Tibial nerve (tissue), 4 donors: ENCODE results near the gene TAAR5. TPM values are rescaled to one million over a fixed set of nuclear protein-coding genes. Genes with fewer than 3 reads are reported as not detected.

ENCODE experiments used
- DNase-seq, 2 donors: peaks; one replicate each; pipeline ENCODE4 v3.0.0-alpha.2; 2019; ENCODE audit warnings: low spot score in 2 of 2
- H3K27ac ChIP-seq, 4 donors: fragments of 200-600 bp; sonication (generic) in 3 of 4; one replicate each; pipeline ENCODE4 v1.5.1; 2017 to 2019; ENCODE audit warnings: mild to moderate bottlenecking in 1 of 4
- H3K27me3 ChIP-seq, 2 donors: fragments of 200-600 bp; sonication (generic) in 1 of 2; one replicate each; pipeline versions ENCODE4 v1.5.1 to v1.6.0; 2017 to 2019
- H3K36me3 ChIP-seq, 3 donors: fragments of 200-600 bp; sonication (generic); one replicate each; pipeline ENCODE4 v1.5.1; 2018 to 2019
- H3K4me1 ChIP-seq, 4 donors: fragments of 200-600 bp; sonication (generic) in 3 of 4; one replicate each; pipeline ENCODE4 v1.5.1; 2017 to 2019
- H3K4me3 ChIP-seq, 4 donors: fragments of 200-600 bp; sonication (generic) in 3 of 4; one replicate each; pipeline ENCODE4 v1.5.1; 2017 to 2019; ENCODE audit warnings: mild to moderate bottlenecking in 1 of 4, moderate library complexity in 1 of 4
- H3K9me3 ChIP-seq, 4 donors: fragments of 200-600 bp; sonication (generic) in 3 of 4; one replicate each; pipeline ENCODE4 v1.5.1; 2017 to 2019
- EP300 ChIP-seq, 2 donors: sonication (generic); formaldehyde crosslinking; IDR thresholded peaks; one replicate each; pipeline ENCODE4 v1.6.1; 2017; ENCODE audit warnings: antibody characterized with exemption in 2 of 2, mild to moderate bottlenecking in 1 of 2
- POLR2A ChIP-seq, 2 donors: fragments of 450-650 bp; IDR thresholded peaks; one replicate each; pipeline ENCODE4 v1.6.1; 2017; ENCODE audit warnings: antibody characterized with exemption in 2 of 2, mild to moderate bottlenecking in 2 of 2, moderate library complexity in 2 of 2
- WGBS, 2 donors: methylation state at CpG; one replicate each; pipeline ENCODE4 v1.1.5; 2018; 5-methylcytosine and 5-hydroxymethylcytosine counted together
- total RNA-seq, 4 donors: library from RNA; depleted of rRNA; stranded (reverse); fragments of >200 nt; gene quantifications; one replicate each; pipeline ENCODE4 v1.1.0, GENCODE V29; 2016
- TF ChIP-seq, protein P1 (sequence below), 5 experiments: fragments of 200-600 bp in 3 of 5; fragments of 450-650 bp in 2 of 5; sonication (generic) in 3 of 5; IDR thresholded peaks; one replicate each; pipeline ENCODE4 v1.5.1; 2016 to 2019; ENCODE audit warnings: antibody characterized with exemption in 5 of 5, mild to moderate bottlenecking in 3 of 5, moderate library complexity in 2 of 5

TAAR5 gene
- total RNA-seq, 4 donors from 2014 or later = not detected

DNA sequence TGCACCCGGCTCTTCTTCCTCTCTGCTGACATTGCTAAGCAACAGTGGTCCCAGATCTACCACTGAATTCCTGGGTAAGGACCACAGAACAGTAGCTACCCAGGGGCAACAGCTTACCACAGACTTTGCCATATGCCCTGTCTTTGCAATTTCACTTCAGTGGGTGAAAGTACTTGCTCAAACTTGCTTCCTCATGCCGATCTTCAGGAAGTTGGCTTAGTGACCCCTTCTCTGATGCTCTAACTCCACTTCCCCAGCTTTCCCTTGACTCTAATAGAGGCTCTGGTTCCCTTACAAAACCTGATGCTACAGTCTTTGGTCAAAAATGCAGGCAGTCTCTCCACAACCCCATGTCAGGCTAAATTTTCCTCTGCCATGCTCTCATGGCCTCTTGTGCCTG, 3.3 kb upstream of the TAAR5 start:
- WGBS, 2 donors = 68 to 71% methylated on average over 2 of the region's 2 CpGs
- Histone ChIP-seq H3K4me1 (no peaks in the 10 kb centered on the region), H3K4me3 (no peak overlapping the region), H3K27me3 (no peaks in the 10 kb centered on the region), H3K27ac (no peak overlapping the region), H3K9me3 (no peaks in the 10 kb centered on the region), H3K36me3 (no peaks in the 10 kb centered on the region)
- TF ChIP-seq EP300 (IDR thresholded peaks at IDR 0.05) (no peak), POLR2A (IDR thresholded peaks at IDR 0.05) (no peak)
- TF ChIP-seq, protein P1, sequence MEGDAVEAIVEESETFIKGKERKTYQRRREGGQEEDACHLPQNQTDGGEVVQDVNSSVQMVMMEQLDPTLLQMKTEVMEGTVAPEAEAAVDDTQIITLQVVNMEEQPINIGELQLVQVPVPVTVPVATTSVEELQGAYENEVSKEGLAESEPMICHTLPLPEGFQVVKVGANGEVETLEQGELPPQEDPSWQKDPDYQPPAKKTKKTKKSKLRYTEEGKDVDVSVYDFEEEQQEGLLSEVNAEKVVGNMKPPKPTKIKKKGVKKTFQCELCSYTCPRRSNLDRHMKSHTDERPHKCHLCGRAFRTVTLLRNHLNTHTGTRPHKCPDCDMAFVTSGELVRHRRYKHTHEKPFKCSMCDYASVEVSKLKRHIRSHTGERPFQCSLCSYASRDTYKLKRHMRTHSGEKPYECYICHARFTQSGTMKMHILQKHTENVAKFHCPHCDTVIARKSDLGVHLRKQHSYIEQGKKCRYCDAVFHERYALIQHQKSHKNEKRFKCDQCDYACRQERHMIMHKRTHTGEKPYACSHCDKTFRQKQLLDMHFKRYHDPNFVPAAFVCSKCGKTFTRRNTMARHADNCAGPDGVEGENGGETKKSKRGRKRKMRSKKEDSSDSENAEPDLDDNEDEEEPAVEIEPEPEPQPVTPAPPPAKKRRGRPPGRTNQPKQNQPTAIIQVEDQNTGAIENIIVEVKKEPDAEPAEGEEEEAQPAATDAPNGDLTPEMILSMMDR (IDR thresholded peaks at IDR 0.05) = no peak
- DNase-seq = no peak

DNA sequence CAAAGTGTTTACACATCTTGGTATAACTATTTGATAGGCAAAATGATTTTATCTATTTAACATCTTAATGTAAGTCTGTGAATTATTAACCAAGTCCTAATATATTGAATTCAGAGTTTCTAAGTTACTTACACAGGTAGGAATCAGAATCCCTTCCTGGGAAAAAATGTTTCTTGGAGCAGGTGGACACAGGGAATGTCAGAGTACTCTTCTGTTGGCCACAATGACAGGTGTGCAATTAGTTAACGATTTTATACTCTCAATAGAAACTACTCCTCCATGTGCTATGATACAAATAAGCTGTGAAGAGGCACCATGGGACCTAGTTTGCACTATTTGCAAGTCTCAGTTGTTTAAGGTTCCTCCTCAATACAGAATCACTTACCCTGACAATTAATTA, 821 bp upstream of the TAAR5 start:
- no peaks in the 10 kb centered on the region for H3K36me3 ChIP-seq
- TF ChIP-seq POLR2A (IDR thresholded peaks at IDR 0.05) (no peak), EP300 (IDR thresholded peaks at IDR 0.05) (no peak)
- TF ChIP-seq, protein P1 (IDR thresholded peaks at IDR 0.05) = no peak
- WGBS, 2 donors = 83 to 93% methylated on average over 1 of the region's 1 CpG
- no peak overlapping the region for H3K4me3 ChIP-seq
- DNase-seq = no peak
- no peaks in the 10 kb centered on the region for H3K4me1 ChIP-seq
- H3K9me3 ChIP-seq = no peaks in the 10 kb centered on the region
- no peak overlapping the region for H3K27ac ChIP-seq
- H3K27me3 ChIP-seq = no peaks in the 10 kb centered on the region

DNA sequence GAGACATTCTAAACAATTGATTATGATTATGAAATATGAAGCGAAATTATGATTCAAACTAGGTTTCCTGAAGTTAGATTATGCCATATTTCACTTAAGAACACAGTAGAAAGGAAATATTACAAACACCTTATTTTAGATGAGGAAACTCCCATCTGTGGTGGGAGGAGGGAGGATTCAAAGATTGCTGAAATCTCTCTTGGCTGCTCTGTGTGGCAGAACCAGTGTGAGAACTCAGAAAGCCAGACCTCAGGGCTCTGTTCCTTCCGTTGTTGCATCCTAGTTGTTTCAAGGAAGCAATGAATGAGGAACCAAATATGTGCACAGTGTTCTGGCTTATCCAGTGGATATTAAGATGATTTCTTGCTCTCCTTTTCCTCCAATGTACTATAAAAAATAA, 2.1 kb downstream of the TAAR5 start:
- no peaks in the 10 kb centered on the region for H3K9me3 ChIP-seq
- H3K36me3 ChIP-seq = no peaks in the 10 kb centered on the region
- DNase-seq = no peak
- H3K4me1 ChIP-seq = no peaks in the 10 kb centered on the region
- WGBS, 2 donors = 68 to 73% methylated on average over 2 of the region's 2 CpGs
- no peaks in the 10 kb centered on the region for H3K27me3 ChIP-seq
- H3K27ac ChIP-seq = no peak overlapping the region
- TF ChIP-seq, protein P1 (IDR thresholded peaks at IDR 0.05) = no peak
- no peak for TF ChIP-seq POLR2A (IDR thresholded peaks at IDR 0.05)
- TF ChIP-seq EP300 (IDR thresholded peaks at IDR 0.05) = peak in 1 of 2 donors; percentile 24
- H3K4me3 ChIP-seq = no peak overlapping the region

DNA sequence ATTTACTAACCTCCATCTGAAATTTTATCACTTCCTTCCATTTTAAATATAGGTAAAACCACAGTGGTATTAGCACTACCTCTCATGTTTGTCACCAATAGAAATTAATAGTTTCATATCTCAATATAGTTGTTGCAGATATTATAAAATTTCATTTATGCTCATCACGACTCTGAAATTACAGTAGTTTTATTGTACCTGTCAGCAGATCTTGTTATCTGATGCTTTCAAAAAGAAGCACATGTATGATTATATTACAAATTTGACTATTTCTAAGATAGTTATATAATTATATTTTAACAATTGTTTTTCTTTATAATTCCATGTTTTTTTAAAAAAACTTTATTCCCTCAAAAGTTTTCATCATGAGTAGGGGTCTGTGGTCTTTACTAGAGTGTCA, 4.8 kb downstream of the TAAR5 start:
- 77 to 81% methylated on average over 1 of the region's 1 CpG for WGBS, 2 donors
- no peaks in the 10 kb centered on the region for H3K4me1 ChIP-seq
- no peak overlapping the region for H3K4me3 ChIP-seq
- no peaks in the 10 kb centered on the region for H3K36me3 ChIP-seq
- H3K27ac ChIP-seq = no peak overlapping the region
- no peak for TF ChIP-seq EP300 (IDR thresholded peaks at IDR 0.05)
- TF ChIP-seq, protein P1 (IDR thresholded peaks at IDR 0.05) = no peak
- TF ChIP-seq POLR2A (IDR thresholded peaks at IDR 0.05) = no peak
- DNase-seq = no peak
- no peaks in the 10 kb centered on the region for H3K27me3 ChIP-seq
- peaks cover 0 to 5% (median 0%) of the 10 kb centered on the region in 4 donors for H3K9me3 ChIP-seq

DNA sequence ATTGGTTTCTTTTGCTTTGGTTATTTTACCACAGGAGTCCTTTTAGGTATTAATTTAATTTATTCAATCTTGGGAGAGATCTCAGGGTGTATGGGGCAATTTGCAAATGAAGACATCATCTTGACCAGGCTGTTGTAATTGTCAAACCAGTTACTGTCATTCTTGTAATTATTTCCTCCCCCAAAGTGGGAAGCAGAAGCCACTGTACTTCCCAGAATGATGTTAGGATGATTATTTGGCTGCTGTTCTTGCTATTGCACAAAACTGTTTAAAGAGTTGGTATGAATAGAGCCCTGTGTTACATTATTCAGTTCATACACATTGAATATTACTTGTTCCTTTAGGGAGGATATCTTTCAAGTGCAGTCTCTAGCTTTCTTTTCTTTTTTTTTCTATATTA, 17.8 kb downstream of the TAAR5 start:
- H3K9me3 ChIP-seq = no peaks in the 10 kb centered on the region
- no peaks in the 10 kb centered on the region for H3K27me3 ChIP-seq
- no peak for TF ChIP-seq EP300 (IDR thresholded peaks at IDR 0.05)
- no peak for TF ChIP-seq POLR2A (IDR thresholded peaks at IDR 0.05)
- TF ChIP-seq, protein P1 (IDR thresholded peaks at IDR 0.05) = no peak
- no peaks in the 10 kb centered on the region for H3K4me1 ChIP-seq
- no peak for DNase-seq
- H3K36me3 ChIP-seq = no peaks in the 10 kb centered on the region
- no peak overlapping the region for H3K4me3 ChIP-seq
- H3K27ac ChIP-seq = no peak overlapping the region
